Measurements from ENCODE around the gene ALG14. TPM values are rescaled to one million over a fixed set of nuclear protein-coding genes. Genes with fewer than 3 reads are reported as not detected.

ALG14 gene
- total RNA-seq, 1 experiment from 2014 or later, result 5.7 TPM

- Histone ChIP-seq H3K9me2 (ENCODE audit: insufficient read depth) (no peaks in the 10 kb centered on the region), H3K36me3 (ENCODE audit: control insufficient read depth in 1 of 2, insufficient read depth in 2 of 2, low read length in 2 of 2) (no peaks in the 10 kb centered on the region), H3K9ac (ENCODE audit: low read length) (no peak overlapping the region), H3K27me3 (ENCODE audit: insufficient read depth, low read length) (no peaks in the 10 kb centered on the region), H3K79me2 (ENCODE audit: insufficient read depth, low read length) (peaks cover 5% of the 10 kb centered on the region; the same call in 1 of the 2 replicates), H3K27ac (ENCODE audit: low read depth, low read length) (no peak overlapping the region), H3K4me3 (replicated peaks in 1 of 2; ENCODE audit: low read depth in 1 of 2, low read length in 2 of 2) (0 out of 4 replicates have a peak overlapping the region, but pooled peaks of 1 of the 2 experiments have one; percentile 76), H3K4me2 (ENCODE audit: low read length) (peak overlapping the region; percentile 82; the same call in 1 of the 2 replicates), H4K20me1 (ENCODE audit: insufficient read depth) (no peaks in the 10 kb centered on the region), H3K4me1 (ENCODE audit: control insufficient read depth in 1 of 2, insufficient read depth in 2 of 2, low read length in 2 of 2) (peaks cover 7 to 18% of the 10 kb centered on the region in 2 experiments; a peak in 3 of 4 replicates), H3K9me3 (ENCODE audit: control insufficient read depth in 1 of 2, insufficient read depth in 1 of 2, low read depth in 1 of 2, low read length in 2 of 2) (no peaks in the 10 kb centered on the region), H2AFZ (ENCODE audit: low read depth, low read length, poor library complexity, severe bottlenecking) (no peak overlapping the region)
- TSS peak; percentile 60 for BruUV-seq (replicated peaks)
- ChIA-PET RAD21 (ENCODE audit: low non-redundant PET in 1 of 2, low total read pairs in 2 of 2, uncharacterized antibody in 2 of 2, unreplicated experiment in 2 of 2) (no interaction called here), CTCF (no interaction called here), POLR2A (no interaction called here)
- no peak for ATAC-seq
- DNase-seq (ENCODE audit: low read depth, low spot score), result no peak
- intact Hi-C loops (cut with micrococcal nuclease), result no loop called here
- TF ChIP-seq ATF3 (IDR thresholded peaks at IDR 0.05) (no peak), SIN3A (IDR thresholded peaks at IDR 0.05; ENCODE audit: low read depth) (no peak), EZH2 (IDR thresholded peaks at IDR 0.05) (no peak), YY1 (IDR thresholded peaks at IDR 0.05; ENCODE audit: extremely low read depth, insufficient replicate concordance, low read depth, low read length) (no peak), TCF7L2 (IDR thresholded peaks at IDR 0.05; ENCODE audit: borderline replicate concordance, extremely low read depth, insufficient read depth, insufficient read length) (no peak), RAD21 (IDR thresholded peaks at IDR 0.05; ENCODE audit: low read depth) (no peak), CEBPB (IDR thresholded peaks at IDR 0.05; ENCODE audit: low read depth) (no peak), ELF1 (IDR thresholded peaks at IDR 0.05; ENCODE audit: borderline replicate concordance, low read depth) (no peak), EGR1 (IDR thresholded peaks at IDR 0.05; ENCODE audit: low read depth) (no peak), CTCF (IDR thresholded peaks at IDR 0.05 in 2 of 3, conservative IDR thresholded peaks at IDR 0.05 in 1 of 3; ENCODE audit: borderline replicate concordance in 1 of 3, insufficient read depth in 1 of 3, low read depth in 2 of 3, low read length in 2 of 3) (no peak), CBX3 (IDR thresholded peaks at IDR 0.05; ENCODE audit: low read depth) (no peak)
These were observed 46.0 kb upstream of the ALG14 start for GRCh38 chr1:95118710-95119109.

Measured in HCT116 (cell line).